NCI-H187 treated with DMSO at 0.1 percent for 48 hours (cell line): Measurements from ENCODE around the gene BICC1.

Experiments
- DNase-seq: peaks from one replicate; lab custom pipeline; 2025; lab: John Stamatoyannopoulos, UW

The BICC1 gene

GRCh38 chr10:58779594-58779993 is 266.9 kb downstream of the BICC1 start:
- no peak for DNase-seq

- no peak for DNase-seq
Measured at GRCh38 chr10:58780476-58780875, 267.8 kb downstream of the BICC1 start.

GRCh38 chr10:58781873-58782488 is 269.3 kb downstream of the BICC1 start:
- no peak for DNase-seq

- no peak for DNase-seq
Measured at GRCh38 chr10:58782876-58783851, 270.5 kb downstream of the BICC1 start.

- no peak for DNase-seq
Measured at GRCh38 chr10:58784361-58784760, 271.7 kb downstream of the BICC1 start.

- no peak for DNase-seq
Measured at GRCh38 chr10:58785354-58785753, 272.7 kb downstream of the BICC1 start.

GRCh38 chr10:58791137-58791536 is 278.5 kb downstream of the BICC1 start:
- no peak for DNase-seq

GRCh38 chr10:58795560-58795959 is 282.9 kb downstream of the BICC1 start:
- DNase-seq = no peak

- DNase-seq = no peak
Measured at GRCh38 chr10:58796242-58796641, 283.6 kb downstream of the BICC1 start.

GRCh38 chr10:58796824-58797223 is 284.2 kb downstream of the BICC1 start:
- no peak for DNase-seq

GRCh38 chr10:58797356-58797755 is 284.7 kb downstream of the BICC1 start:
- DNase-seq = no peak

- no peak for DNase-seq
Measured at GRCh38 chr10:58802047-58802446, 289.4 kb downstream of the BICC1 start.

GRCh38 chr10:58806323-58806722 is 293.7 kb downstream of the BICC1 start:
- no peak for DNase-seq

- no peak for DNase-seq
Measured at GRCh38 chr10:58806970-58807628, 294.4 kb downstream of the BICC1 start.

GRCh38 chr10:58807629-58808022 is 295.0 kb downstream of the BICC1 start:
- DNase-seq = no peak

GRCh38 chr10:58810751-58811150 is 298.1 kb downstream of the BICC1 start:
- no peak for DNase-seq

GRCh38 chr10:58813573-58813972 is 300.9 kb downstream of the BICC1 start:
- no peak for DNase-seq

GRCh38 chr10:58817201-58817846 is 304.7 kb downstream of the BICC1 start:
- no peak for DNase-seq

- DNase-seq = no peak
Measured at GRCh38 chr10:58818900-58819299, 306.2 kb downstream of the BICC1 start.

- DNase-seq = no peak
Measured at GRCh38 chr10:58820386-58820785, 307.7 kb downstream of the BICC1 start.

GRCh38 chr10:58820861-58821751 is 308.4 kb downstream of the BICC1 start:
- DNase-seq = no peak
